GM12875 (cell line): ENCODE measurements around the gene MYH15.

ENCODE experiments used
- H3K4me3 ChIP-seq: one replicate; pipeline ENCODE4 v1.5.1; 2011; ENCODE audit warnings: low read depth, low read length, control low read depth
- CTCF ChIP-seq: IDR thresholded peaks from 2 replicates; pipeline ENCODE4 v1.5.1; 2011; ENCODE audit warnings: low read depth, mild to moderate bottlenecking, control low read depth, inconsistent platforms, low read length, moderate library complexity, borderline replicate concordance; ENCODE audit not compliant: insufficient read depth

The MYH15 gene

GRCh38 chr3:108333961-108334360, 176.4 kb downstream of the MYH15 start:
- H3K4me3 ChIP-seq = no peak overlapping the region
- no peak for TF ChIP-seq CTCF

GRCh38 chr3:108331792-108332191, 178.6 kb downstream of the MYH15 start:
- H3K4me3 ChIP-seq = no peak overlapping the region
- TF ChIP-seq CTCF = no peak
